C4-2B (cell line): ENCODE results near the gene MBD3L4.
"Not testable (repeated sequence)": the region's sequence is repeated elsewhere in the genome, so short reads cannot be mapped to it uniquely, and the experiment has no call there.

Experiments
- CTCF ChIP-seq: fragments of 450-650 bp; conservative IDR thresholded peaks from 2 replicates; pipeline ENCODE4 v1.5.1; 2017; ENCODE audit warnings: mild to moderate bottlenecking
- ZFX ChIP-seq: fragments of 450-650 bp; IDR thresholded peaks from 2 replicates; pipeline ENCODE4 v1.6.1; 2017

- not testable (repeated sequence) for TF ChIP-seq CTCF, ZFX
These were observed 15.7 kb upstream of the MBD3L4 start for GRCh38 chr19:7055679-7056078.
